ENCODE results near the gene IL12RB2.
"Not testable (repeated sequence)": the region's sequence is repeated elsewhere in the genome, so short reads cannot be mapped to it uniquely, and the experiment has no call there.

The IL12RB2 gene

GRCh38 chr1:67415041-67415440 is 107.4 kb downstream of the IL12RB2 start:
- H3K36me3 ChIP-seq (ENCODE audit: control insufficient read depth, insufficient read depth, low read length), result peaks cover 7% of the 10 kb centered on the region

GRCh38 chr1:67417733-67418132 is 110.1 kb downstream of the IL12RB2 start:
- H3K36me3 ChIP-seq (ENCODE audit: control insufficient read depth, insufficient read depth, low read length), result peaks cover 18% of the 10 kb centered on the region

More at GRCh38 chr1:67415041-67415440, 107.4 kb downstream of the IL12RB2 start:
- no peaks in the 10 kb centered on the region for H3K9me3 ChIP-seq (ENCODE audit: control insufficient read depth, low read length)
- H3K4me3 ChIP-seq (ENCODE audit: low read length), result no peak overlapping the region
- no peaks in the 10 kb centered on the region for H3K27me3 ChIP-seq (ENCODE audit: control insufficient read depth, insufficient read depth, low read length)
- H3K9ac ChIP-seq (ENCODE audit: low read length), result no peak overlapping the region
- H3K4me1 ChIP-seq (ENCODE audit: control insufficient read depth, insufficient read depth, low read length), result peaks cover 9% of the 10 kb centered on the region

GRCh38 chr1:67418839-67419586 is 111.3 kb downstream of the IL12RB2 start:
- Histone ChIP-seq H3K27me3 (ENCODE audit: control insufficient read depth, insufficient read depth, low read length) (no peaks in the 10 kb centered on the region), H3K9ac (ENCODE audit: low read length) (no peak overlapping the region), H3K9me3 (ENCODE audit: control insufficient read depth, low read length) (no peaks in the 10 kb centered on the region), H3K4me1 (ENCODE audit: control insufficient read depth, insufficient read depth, low read length) (peaks cover 9% of the 10 kb centered on the region), H3K36me3 (ENCODE audit: control insufficient read depth, insufficient read depth, low read length) (peaks cover 12% of the 10 kb centered on the region), H3K4me3 (ENCODE audit: low read length) (no peak overlapping the region)

More at GRCh38 chr1:67417733-67418132, 110.1 kb downstream of the IL12RB2 start:
- H3K27me3 ChIP-seq (ENCODE audit: control insufficient read depth, insufficient read depth, low read length); H3K9me3 ChIP-seq (ENCODE audit: control insufficient read depth, low read length); H3K9ac ChIP-seq (ENCODE audit: low read length); H3K4me1 ChIP-seq (ENCODE audit: control insufficient read depth, insufficient read depth, low read length); H3K4me3 ChIP-seq (ENCODE audit: low read length): not testable (repeated sequence)

GRCh38 chr1:67420835-67421492 is 113.3 kb downstream of the IL12RB2 start:
- Histone ChIP-seq H3K9ac (ENCODE audit: low read length) (no peak overlapping the region), H3K27me3 (ENCODE audit: control insufficient read depth, insufficient read depth, low read length) (no peaks in the 10 kb centered on the region), H3K9me3 (ENCODE audit: control insufficient read depth, low read length) (no peaks in the 10 kb centered on the region), H3K36me3 (ENCODE audit: control insufficient read depth, insufficient read depth, low read length) (peaks cover 19% of the 10 kb centered on the region), H3K4me1 (ENCODE audit: control insufficient read depth, insufficient read depth, low read length) (peaks cover 11% of the 10 kb centered on the region), H3K4me3 (ENCODE audit: low read length) (no peak overlapping the region)

DNA sequence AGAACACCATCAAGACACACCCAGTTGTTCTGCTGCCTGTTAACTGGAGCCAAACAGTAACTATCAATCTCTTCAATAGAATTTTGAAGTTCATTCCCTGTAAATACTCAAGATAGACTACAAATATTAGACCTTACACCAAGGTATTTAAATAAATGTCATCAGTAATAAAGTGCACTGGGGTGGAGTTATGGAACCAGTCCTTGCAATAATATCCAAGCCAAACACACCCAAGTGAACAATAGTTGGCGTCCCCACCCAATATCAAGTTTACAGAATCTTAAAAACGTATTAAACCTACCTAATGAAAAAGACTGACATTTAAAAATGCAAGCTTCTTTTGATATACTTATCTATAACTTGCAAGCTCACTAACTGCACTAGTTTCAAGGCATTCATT is 119.8 kb downstream of the IL12RB2 start:
- H3K9ac ChIP-seq (ENCODE audit: low read length), result no peak overlapping the region
- H3K27me3 ChIP-seq (ENCODE audit: control insufficient read depth, insufficient read depth, low read length), result no peaks in the 10 kb centered on the region
- peak overlapping the region; percentile 78 for H3K4me3 ChIP-seq (ENCODE audit: low read length)
- H3K36me3 ChIP-seq (ENCODE audit: control insufficient read depth, insufficient read depth, low read length), result peaks cover 9% of the 10 kb centered on the region
- H3K9me3 ChIP-seq (ENCODE audit: control insufficient read depth, low read length), result no peaks in the 10 kb centered on the region
- peaks cover 8% of the 10 kb centered on the region for H3K4me1 ChIP-seq (ENCODE audit: control insufficient read depth, insufficient read depth, low read length)

- Histone ChIP-seq H3K36me3 (ENCODE audit: control insufficient read depth, insufficient read depth, low read length) (peaks cover 7% of the 10 kb centered on the region), H3K27me3 (ENCODE audit: control insufficient read depth, insufficient read depth, low read length) (no peaks in the 10 kb centered on the region), H3K9me3 (ENCODE audit: control insufficient read depth, low read length) (no peaks in the 10 kb centered on the region), H3K4me3 (ENCODE audit: low read length) (peak overlapping the region; percentile 78), H3K9ac (ENCODE audit: low read length) (peak overlapping the region; percentile 82), H3K4me1 (ENCODE audit: control insufficient read depth, insufficient read depth, low read length) (peaks cover 8% of the 10 kb centered on the region)
Measured at GRCh38 chr1:67427947-67428346, 120.3 kb downstream of the IL12RB2 start.

- Histone ChIP-seq H3K9ac (ENCODE audit: low read length) (peak overlapping the region; percentile 82), H3K4me3 (ENCODE audit: low read length) (peak overlapping the region; percentile 78), H3K4me1 (ENCODE audit: control insufficient read depth, insufficient read depth, low read length) (peaks cover 8% of the 10 kb centered on the region), H3K27me3 (ENCODE audit: control insufficient read depth, insufficient read depth, low read length) (no peaks in the 10 kb centered on the region), H3K36me3 (ENCODE audit: control insufficient read depth, insufficient read depth, low read length) (peaks cover 7% of the 10 kb centered on the region), H3K9me3 (ENCODE audit: control insufficient read depth, low read length) (no peaks in the 10 kb centered on the region)
Measured at GRCh38 chr1:67429011-67429527, 121.4 kb downstream of the IL12RB2 start.

DNA sequence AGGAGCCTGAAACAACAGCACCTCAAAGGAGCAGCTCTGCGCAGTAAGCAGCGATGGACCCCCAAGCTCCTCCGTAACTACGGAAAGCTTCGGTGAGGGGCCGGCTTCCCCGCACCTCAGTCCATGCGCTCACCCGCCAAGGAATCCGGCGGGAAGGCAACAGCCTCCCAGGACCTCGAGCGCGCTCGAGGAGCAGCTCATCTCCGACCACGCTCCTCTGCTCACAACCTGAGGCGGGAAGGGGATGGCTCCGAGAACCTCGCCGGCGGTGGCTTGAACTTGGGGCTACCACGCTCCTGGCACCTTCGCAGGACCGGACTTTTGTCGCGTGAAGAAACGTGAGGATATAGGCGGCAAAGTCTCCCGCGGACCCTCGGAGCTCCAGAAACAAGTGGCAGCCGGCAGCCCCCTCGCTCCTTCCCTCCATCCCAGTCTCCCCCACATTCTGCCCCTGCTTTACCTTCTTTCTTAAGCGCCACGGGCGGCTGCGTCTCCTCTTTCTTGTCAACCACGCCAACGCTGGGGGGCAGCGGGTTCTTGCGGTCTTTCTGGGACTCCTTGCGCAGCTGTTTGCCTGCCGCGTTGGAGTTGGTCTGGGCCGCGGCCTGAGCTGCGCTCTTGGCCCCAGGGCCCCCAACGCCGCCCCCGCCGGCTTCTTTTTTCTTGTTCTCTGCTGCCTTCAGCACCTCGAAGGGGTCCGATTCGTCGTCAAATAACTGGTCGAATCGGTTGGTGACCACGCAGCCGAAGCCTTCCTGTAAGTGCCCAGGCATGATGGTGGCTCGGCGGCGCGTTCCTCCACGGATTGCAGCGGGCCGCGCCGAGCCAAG is 122.1 kb downstream of the IL12RB2 start:
- H3K9me3 ChIP-seq (ENCODE audit: control insufficient read depth, low read length), result no peaks in the 10 kb centered on the region
- peak overlapping the region; percentile 82 for H3K9ac ChIP-seq (ENCODE audit: low read length)
- peak overlapping the region; percentile 91 for H3K4me3 ChIP-seq (ENCODE audit: low read length)
- no peaks in the 10 kb centered on the region for H3K27me3 ChIP-seq (ENCODE audit: control insufficient read depth, insufficient read depth, low read length)
- H3K4me1 ChIP-seq (ENCODE audit: control insufficient read depth, insufficient read depth, low read length), result peaks cover 8% of the 10 kb centered on the region
- peaks cover 7% of the 10 kb centered on the region for H3K36me3 ChIP-seq (ENCODE audit: control insufficient read depth, insufficient read depth, low read length)

GRCh38 chr1:67430358-67431155 is 122.9 kb downstream of the IL12RB2 start, which contains the start of gene SERBP1:
Gene SERBP1, minus strand, starts transcription at chr1:67430402. Its CDS starts 102 bp downstream, at chr1:67430300.
- Histone ChIP-seq H3K4me1 (ENCODE audit: control insufficient read depth, insufficient read depth, low read length) (peaks cover 8% of the 10 kb centered on the region), H3K36me3 (ENCODE audit: control insufficient read depth, insufficient read depth, low read length) (peaks cover 3% of the 10 kb centered on the region), H3K9ac (ENCODE audit: low read length) (peak within 1 kb of the TSS; percentile 82), H3K4me3 (ENCODE audit: low read length) (peak within 1 kb of the TSS; percentile 91), H3K9me3 (ENCODE audit: control insufficient read depth, low read length) (no peaks in the 10 kb centered on the region), H3K27me3 (ENCODE audit: control insufficient read depth, insufficient read depth, low read length) (no peaks in the 10 kb centered on the region)

DNA sequence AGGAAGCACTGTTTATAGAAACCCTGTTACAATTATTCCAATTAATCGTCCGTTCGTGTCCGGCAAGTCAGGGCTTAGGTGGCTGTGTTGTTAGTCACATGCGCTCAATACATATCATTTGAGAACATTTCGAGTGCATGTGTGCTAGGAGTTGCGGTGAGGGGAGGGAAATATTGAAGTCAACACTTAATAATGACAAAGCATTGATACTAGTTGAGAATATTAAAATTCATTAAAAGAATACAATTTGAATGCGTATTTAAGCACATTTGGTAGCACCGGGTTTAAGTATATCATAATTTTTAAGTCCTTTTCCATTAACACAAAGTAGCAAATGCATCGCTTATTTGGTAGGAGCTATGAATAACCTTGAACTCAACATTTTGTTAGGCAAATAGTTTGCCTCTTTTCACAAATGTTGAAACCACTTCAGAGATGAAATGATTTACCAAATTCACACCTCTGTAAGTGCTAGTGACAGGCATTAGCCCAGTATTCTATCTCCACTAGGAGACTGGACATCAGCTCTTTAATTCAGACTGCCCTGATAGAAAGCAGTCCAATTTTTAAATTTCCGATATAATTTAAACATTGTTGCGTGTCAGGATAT is 123.6 kb downstream of the IL12RB2 start:
- no peaks in the 10 kb centered on the region for H3K9me3 ChIP-seq (ENCODE audit: control insufficient read depth, low read length)
- no peaks in the 10 kb centered on the region for H3K27me3 ChIP-seq (ENCODE audit: control insufficient read depth, insufficient read depth, low read length)
- H3K36me3 ChIP-seq (ENCODE audit: control insufficient read depth, insufficient read depth, low read length), result no peaks in the 10 kb centered on the region
- H3K4me1 ChIP-seq (ENCODE audit: control insufficient read depth, insufficient read depth, low read length), result peaks cover 4% of the 10 kb centered on the region
- H3K9ac ChIP-seq (ENCODE audit: low read length), result peak overlapping the region; percentile 82
- H3K4me3 ChIP-seq (ENCODE audit: low read length), result peak overlapping the region; percentile 91

All from mucosa of stomach (tissue), 1 donor.